GM21576 (cell line): ENCODE measurements around the gene HSBP1.

Experiments
- ATAC-seq: cut with Tn5 transposase; IDR thresholded peaks from one replicate; pipeline ENCODE4 v1.9.1; 2021; ENCODE audit warnings: mild to moderate bottlenecking, moderate library complexity; ENCODE audit not compliant: unreplicated experiment

Gene HSBP1

DNA sequence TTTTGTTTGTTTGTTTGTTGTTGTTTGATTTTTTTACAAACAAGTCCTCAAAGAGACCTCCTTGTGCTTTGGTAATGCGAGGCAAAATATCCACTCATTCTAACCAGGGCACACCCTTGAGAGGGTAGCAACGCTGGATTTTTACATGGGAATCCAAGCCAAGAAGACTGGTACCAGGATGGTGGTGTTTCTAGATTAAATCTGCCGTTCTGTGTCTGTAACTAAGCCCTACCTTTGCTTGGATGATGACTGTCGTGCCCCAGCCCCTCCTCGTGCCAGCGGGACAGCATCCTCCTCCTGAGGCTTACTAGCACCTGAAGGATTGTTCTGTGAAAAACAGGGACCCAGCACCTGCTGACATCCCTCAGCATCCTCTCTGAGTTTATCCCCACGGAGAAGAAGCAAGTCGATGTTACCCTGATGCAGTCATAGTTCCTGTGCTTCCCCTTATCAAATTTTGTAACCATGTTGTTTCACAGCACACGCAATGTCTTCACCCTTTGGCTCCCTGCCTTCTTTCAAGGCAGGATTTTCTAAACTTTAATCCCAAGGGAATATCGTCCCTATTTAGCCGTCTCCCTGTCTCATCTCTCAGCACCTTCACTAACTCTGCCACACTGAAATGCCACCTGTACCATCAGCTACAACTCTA lies 5.1 kb upstream of the HSBP1 start:
- ATAC-seq = no peak

DNA sequence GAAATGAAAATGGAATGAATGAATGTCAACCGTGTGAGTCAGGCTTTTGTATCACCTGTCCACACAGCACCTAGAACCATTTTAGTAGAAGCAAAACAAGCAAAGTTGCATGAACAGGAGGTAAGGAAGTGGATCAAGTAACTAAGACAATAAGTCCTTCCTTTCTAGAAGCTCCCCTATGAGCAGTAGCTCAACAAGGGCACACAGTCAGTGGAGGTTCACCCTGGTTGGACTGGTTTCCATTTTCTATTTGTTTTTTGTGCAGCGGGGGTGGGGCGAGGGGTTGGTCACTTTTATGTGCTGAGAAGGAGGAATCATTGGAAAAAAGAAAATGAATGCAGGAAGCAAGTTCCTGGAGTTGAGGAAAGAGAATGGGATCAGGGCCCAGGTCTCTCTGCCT lies 4.0 kb upstream of the HSBP1 start:
- no peak for ATAC-seq

DNA sequence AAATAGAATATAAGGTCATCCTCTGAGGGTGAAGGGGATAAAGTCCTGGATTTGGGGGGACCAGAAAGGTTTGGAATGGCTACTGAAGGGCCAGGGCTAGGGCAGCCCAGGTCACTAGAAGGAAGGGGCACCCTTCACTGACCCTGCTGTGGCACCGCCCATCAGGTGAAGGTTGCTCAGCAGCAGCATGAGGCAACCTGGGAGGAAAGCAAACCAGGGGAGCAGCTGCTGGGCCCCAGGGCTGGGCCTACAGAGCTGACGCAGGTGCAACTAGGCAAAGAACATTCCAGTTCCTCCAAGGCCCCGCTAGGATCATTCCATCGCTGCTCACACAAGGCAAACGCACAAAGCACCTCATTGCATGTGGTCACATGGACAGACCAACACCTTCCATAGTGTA lies 3.4 kb upstream of the HSBP1 start:
- ATAC-seq = no peak

DNA sequence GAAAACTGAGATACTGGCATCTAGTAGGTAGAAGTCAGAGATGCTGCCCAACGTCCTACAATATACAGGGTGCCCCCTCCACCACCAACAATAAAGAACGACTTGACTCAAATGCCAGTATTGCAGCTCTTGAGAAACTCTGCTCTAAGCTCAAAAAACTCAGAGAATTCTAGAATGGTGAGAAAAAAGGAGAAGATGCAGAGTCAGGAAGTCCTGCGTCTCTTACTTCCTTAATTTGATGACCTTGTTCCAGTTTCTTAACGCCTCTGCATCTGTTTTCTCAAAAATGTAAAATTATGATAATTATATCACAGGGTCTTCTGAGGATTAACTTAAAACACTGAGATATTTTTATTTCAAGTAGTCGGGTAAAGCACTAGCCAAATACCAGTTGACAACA lies 1.7 kb upstream of the HSBP1 start:
- no peak for ATAC-seq

DNA sequence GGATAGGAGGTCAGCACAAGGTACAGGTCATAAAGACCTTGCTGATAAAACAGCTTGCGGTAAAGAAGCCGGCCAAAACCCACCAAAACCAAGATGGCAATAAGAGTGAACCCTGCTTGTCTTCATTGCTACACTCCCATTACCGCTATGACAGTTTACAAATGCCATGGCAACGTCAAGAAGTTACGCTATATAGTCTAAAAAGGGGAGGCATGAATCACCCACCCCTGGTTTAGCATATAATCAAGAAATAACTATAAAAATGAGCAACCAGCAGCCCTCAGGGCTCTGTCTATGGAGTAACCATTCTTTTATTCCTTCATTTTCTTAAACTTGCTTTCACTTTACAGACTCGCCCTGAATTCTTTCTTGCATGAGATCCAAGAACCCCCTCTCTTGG lies 1.0 kb upstream of the HSBP1 start:
- ATAC-seq = no peak

DNA sequence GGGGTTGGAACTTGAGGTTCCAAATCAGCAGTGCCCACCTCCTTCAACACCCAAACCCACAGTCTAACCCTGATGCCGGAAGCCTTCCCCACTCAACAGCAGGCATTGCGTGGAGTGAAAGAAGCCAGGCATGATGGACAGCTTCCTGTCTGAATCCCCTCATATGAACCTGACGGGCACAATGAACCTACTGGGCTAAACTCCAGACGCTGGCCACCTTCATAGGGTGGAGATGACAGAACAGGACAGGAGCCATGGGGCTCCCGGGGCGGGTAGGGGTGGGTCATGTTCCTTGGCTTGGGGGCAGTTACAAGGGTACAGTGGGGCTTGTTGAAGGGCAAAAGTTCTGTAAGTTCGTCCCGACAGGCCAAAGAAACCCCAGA lies 460 bp upstream of the HSBP1 start:
- ATAC-seq = no peak

DNA sequence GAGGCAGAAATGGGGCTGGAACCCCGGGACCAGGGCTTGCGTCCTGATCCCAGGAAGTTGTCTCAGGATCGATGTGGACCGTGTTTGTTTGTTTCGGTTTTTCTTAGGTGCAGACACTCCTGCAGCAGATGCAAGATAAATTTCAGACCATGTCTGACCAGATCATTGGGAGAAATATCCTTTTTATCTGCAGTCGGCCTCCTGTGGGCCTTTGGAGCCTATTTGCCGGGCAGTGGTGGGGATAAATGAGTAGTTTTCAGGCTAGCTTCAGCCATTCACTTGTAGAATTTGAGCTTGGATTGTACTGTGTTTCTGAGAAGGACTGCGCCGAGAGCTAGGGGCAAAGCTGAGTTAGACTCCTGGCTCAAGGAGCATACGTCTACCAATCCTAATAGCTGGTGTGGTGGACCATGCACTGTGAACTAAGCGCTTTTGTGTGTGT lies 816 bp downstream of the HSBP1 start:
- no peak for ATAC-seq

DNA sequence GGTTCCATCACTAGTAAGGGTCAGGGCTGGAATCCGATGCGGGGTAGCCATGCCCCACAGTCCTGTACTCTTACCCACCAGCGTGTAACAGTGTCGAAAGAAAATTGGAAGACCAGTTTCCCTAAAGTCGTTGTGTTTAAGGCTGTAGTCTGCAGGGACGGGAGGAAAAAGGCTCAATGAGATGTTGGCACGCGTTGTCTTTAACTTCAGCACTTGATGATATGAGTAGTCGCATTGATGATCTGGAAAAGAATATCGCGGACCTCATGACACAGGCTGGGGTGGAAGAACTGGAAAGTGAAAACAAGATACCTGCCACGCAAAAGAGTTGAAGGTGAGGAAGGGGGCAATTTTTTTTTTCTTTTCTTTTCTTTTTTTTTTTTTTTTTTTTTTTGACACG lies 1.3 kb downstream of the HSBP1 start:
- ATAC-seq = no peak

DNA sequence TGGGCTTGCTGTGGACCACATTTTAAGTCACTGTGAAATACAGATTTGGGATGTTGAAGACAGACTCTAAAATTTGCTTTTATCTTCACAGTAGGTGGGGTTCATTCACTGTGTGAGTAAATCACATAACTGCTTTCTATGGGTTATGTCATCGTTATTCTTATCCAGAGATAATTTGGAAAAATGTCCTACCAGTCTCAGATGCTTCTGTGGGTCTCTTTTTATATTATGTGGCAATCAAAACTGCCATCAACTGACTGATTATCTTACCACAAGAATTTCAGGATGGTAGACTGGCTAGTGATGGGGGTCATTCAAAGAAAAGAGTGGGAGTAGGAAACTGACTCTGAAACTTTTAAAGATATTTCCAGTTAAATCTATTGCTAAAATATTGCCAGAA lies 3.1 kb downstream of the HSBP1 start:
- ATAC-seq = no peak

DNA sequence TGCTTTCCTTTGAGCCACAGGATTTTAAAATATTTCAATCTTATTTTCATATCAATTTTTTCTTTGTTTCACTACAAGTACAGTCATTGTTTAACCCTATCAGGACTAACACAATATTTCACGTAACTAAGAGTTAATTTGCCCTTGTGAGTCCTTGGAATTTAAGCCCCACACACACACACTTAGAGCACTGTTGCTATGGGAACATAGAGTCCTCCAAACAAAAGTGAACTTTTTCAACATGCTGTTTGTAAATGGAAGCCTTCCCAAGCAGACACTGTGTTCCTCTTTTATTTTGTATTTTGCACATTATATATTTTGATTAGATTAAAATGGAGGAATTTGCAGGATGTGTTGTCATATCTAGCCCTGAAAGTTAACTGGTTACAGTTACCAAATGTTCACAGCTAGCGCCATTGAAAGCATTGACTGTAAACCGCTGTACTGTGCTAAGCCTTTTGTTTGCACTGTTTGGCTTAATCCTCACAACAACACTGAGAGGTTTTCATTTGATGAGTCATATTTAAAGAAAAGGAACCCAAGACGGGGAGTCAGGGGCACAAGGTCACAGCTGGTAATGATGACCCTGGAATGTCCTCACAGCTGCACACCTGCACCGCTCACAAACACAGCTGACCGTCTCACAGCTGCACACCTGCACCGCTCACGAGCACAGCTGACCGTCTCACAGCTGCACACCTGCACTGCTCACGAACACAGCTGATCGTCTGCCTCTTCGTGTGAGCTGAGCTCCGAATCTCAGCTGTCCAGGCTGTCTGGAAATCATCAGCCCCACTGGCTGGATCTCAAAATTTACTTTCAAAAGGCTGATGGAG lies 6.3 kb downstream of the HSBP1 start:
- ATAC-seq = peak; percentile 49

DNA sequence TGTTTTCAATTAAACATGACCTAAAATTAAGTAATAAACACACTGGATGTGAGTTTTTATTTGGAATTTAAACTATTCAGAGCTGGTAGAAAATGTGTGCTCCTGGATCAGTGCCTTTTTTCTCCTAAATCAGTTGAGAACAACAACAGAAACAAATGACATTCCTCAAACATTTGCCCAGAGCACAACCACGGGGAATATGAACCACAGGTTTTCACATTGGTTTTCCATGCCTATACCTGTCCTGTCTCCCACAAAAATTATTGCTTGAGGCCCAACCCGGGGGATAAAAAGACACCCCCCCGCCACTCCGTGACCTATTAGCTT lies 6.8 kb downstream of the HSBP1 start:
- ATAC-seq = no peak

DNA sequence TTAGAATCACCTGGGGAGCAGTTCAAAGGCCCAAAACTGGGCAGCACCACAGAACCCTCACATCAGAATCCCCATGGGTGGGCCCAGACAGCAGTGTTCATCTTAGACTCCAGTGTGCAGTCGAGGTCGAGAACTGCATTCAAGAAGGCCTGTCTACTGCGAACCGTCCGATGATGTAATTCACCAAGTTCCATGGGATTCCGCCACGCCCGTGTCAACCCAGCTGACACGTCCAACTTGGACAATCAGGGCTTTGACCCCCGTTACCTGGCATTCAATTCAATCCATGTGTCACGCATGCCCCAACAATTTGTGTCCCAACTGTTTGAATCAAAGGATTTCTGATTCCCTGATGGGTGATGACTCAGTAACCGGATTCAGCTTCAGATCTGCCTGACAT lies 9.2 kb downstream of the HSBP1 start:
- ATAC-seq = no peak

DNA sequence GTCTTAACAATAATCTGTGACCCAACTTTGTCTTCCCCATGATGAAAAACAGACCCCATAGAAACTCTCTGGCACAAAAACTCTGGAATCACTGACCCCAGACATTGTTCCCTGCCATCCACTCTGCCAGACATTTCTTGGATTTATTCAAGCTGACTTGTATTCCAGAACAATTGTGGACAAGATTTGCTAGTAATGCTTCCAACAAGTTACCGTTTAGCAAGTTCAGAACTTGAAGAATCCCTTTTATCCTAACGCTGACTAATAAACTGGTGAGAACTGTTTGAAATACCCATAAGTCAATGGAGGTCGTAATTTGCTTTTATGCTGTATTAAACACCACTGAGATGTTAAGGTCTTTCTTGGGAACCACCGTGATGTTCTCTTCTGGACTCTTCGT lies 10.5 kb downstream of the HSBP1 start:
- no peak for ATAC-seq

DNA sequence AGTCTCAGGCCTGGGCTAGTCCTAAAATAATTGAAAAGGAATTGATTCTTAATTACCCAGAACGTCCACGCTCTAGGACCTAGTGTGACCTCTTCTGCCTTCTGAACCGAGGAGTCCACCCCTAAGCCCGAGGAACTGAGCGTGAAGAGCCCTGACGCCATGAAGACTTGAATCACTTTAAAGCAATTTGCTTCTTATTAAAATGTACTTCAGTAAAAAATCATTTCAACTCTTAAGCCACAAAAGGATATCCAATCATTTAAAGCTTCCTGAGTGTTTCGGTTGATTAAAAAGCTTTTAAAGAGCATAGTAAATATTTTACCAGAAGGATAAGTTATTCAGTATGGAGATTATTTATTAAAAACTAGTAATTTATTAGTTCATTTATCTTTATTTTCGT lies 11.6 kb downstream of the HSBP1 start:
- ATAC-seq = no peak

DNA sequence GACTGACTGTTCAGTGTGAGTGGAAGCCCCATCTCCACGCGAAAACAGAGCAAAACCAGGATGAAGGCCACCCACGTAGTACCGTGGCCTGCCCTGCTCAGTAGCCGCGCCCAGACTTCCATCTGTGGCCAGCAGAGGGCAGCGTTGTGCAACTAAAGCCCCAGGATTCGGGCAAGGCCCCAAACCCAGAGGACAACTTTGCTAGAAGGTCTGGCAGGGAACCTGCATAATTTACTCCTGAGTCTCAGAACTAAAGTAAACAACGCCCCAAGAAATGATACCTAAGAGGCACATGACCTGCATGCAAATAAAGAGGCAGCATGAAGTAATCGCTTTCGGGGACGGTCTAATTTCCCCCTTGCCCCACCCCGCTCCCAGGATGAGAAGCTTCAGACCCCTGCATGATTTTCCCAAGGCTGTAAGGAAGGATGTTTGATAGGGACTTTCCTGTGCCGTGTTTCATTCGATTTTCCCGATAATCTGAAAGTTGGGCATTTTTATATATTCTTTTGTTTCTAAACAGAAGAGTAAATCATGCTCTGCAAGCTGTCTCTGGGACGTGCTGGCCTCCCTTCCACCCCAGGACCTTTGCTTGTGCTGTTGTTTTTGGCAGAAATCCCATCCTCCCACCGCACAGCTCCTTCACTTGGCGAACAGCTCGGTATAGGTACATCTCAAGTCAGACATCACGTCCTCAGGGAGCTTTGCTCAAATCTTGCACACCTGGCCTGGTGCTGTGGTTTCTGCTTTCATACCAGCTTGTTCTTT lies 18.6 kb downstream of the HSBP1 start:
- peak; percentile 82 for ATAC-seq

DNA sequence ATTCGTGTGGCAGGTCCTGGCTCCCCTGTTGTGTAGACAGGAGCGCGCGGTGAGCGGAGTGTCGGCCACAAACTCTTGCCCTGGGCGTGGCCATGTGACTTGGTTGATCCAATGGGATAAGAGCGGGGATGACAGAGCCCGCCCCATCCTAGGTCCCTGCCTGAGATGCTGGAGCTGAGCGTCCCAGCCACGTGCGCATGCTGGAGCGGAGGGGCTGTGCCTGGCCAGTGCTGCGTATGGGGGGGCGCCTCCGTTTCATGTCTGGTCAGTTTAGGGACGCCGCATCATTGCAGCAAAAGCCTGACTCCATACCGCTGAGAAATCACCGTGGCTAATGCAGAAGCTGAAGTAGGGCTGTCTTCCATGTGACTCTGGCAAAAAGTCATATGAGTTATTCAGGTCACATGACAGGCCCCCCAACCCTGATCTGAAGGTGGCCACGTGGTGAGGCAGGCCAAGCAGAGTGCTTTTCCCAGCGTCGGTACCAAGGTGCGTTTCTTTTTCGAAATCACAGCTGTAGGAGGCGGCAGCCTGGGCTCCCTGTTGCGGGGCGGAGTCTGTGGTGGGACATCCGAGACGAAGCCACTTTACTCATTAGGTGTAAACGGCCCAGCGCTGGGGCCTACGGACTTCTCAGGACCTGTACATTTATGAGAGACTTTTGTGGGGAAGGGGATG lies 22.5 kb downstream of the HSBP1 start:
- no peak for ATAC-seq

DNA sequence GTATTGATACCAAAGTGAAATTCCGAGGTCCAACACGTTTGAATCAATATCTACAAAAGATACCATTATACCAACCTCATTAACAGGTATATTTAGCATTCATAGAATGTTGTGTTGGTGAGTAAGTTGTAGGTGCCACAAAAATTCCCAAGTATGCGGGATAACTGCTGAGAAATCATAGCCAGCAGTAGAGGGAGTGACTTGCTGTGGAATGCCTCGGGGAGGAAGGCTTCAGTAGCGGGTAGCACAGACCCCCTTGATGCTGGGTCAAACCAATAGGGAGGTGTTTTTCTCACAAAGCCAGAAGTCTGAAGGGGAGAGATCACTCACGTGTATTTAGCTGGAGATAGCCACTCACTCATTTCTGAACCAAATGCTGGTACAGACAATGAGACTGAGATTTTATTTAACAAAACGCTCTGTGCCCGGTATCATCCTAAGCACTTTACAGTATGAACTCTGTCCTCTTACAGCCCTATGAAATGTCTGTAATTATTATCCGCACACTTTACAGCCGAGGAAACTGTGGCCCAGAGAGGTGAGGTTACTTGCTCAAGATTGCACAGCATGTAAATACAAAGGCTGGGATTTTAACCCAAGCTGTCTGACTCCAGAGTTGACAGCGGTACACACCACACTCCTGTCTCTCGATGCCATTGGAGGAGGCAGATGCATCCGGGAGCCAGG lies 23.1 kb downstream of the HSBP1 start:
- no peak for ATAC-seq

DNA sequence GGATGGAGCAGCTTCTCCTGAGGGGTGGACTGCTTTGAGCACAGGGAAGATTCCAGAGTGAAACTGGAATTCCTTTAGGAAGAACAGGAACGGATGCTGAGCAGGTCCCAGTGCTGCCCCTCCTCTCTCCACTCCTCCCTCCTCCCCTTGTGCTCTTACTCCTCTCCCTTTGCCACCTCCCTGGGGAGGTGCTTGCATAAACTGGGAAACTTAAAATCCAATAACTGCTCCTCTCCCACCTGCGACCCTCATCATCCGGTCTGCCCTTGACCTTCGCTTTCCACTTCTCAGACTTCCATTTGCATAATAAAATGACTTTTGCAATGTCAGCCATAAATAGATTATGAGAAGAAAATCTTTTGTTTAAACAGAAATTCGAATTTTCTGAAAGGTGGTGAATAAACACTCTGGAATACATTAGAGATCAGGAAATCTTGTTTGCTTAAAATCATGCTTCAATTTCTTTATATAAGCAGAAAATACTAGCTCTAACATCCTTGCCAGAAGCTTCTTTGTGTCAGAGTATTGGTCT lies 23.7 kb downstream of the HSBP1 start:
- no peak for ATAC-seq

DNA sequence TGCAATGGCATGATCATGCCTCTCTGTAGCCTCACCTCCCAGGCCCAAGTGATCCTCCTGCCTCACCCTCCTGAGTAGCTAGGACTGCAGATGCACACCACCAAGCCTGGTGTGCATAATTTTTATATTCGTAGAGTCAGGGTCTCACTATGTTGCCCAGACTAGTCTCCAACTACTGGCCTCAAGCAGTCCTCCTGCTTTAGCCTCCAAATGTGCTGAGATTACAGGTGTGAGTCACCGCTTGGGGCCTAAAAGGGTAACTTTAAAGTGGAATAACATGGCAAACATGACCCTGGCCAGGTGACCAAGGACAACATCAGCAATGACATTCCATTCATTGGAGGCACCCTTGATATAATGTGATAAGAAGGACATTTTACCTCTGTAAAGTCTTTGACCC lies 26.1 kb downstream of the HSBP1 start:
- ATAC-seq = no peak
